Ammon's horn (tissue), 1 donor: ENCODE data around the gene PACSIN2.

Source experiments
- DNase-seq: peaks from one replicate; pipeline ENCODE4 v3.0.0-alpha.2; 2016; ENCODE audit warnings: low spot score

The PACSIN2 gene

GRCh38 chr22:42904050-42904449 lies 110.9 kb downstream of the PACSIN2 start:
- no peak for DNase-seq

DNA sequence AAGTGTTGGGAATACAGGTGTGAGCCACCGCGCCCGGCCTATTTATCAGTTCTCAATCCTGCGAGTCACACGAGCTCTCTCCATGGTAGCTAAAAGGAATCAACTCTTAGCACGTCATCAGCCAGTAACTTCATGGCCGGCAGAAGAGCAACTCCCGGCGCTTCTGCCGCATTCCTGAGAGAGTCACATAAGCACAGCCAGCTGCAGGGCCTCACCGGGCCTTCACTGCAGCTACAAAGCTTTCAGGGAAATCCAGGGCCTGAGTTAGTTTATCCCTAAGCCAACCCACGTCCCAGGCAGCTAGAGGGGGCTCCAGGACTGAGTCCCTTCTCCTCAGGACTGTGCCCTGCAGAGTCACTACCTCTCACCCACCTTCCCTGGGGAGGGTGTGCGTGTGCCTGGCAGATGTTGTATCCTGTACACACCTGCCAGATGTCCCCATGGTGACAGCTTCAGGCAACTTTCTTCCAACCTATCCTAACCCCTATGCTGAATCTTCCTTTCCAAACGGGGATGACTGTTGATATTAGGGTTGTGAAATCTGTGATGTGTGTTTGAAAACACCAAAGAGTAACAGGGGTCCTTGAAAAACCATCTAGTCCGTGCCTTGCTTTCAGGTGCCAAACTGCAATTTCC lies 112.0 kb downstream of the PACSIN2 start:
- no peak for DNase-seq

- DNase-seq = peak; percentile 42
Observed at GRCh38 chr22:42901790-42902508, 113.0 kb downstream of the PACSIN2 start.

DNA sequence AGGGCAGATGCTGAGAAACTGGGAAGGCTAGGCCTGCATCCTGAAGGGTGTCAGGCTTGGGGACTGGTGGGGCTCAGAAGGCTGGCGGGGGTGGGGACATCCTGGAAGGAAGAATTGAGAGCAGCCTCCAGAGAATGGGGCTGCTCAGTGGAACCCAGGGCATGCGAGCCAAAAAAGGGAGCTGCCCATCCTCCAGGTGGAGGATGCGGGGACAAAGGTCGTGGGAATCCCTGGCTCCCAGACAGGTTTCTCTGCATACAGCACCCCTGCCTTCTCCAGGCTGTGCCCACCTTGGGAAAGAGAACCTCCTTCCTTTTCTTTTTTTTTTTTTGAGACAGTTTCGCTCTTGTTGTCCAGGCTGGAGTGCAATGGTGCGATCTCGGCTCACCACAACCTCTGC lies 117.0 kb downstream of the PACSIN2 start:
- DNase-seq = no peak

DNA sequence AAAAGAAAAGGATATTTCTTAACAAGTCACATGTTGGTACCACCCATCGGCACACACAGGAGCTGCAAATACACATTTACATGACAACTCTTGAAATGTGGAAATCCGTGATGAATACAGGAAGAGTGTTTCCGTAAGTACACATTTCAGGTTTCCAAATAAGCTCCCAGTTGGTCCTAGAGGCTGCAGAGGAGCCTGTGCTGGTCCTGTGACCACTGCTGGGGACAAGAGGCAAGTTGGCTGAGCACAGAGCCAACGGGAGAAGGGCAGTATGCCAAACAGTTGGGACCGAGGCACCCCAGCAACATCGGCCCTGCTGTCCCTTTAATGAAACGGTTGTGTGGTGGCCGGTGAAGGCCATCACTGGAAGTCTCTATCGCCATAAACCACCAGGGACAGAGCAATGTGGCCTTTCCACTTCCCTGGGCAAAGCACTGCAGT lies 119.4 kb downstream of the PACSIN2 start:
- DNase-seq = peak; percentile 62

- DNase-seq = peak; percentile 26
Observed at GRCh38 chr22:42895087-42895486, 119.9 kb downstream of the PACSIN2 start.

DNA sequence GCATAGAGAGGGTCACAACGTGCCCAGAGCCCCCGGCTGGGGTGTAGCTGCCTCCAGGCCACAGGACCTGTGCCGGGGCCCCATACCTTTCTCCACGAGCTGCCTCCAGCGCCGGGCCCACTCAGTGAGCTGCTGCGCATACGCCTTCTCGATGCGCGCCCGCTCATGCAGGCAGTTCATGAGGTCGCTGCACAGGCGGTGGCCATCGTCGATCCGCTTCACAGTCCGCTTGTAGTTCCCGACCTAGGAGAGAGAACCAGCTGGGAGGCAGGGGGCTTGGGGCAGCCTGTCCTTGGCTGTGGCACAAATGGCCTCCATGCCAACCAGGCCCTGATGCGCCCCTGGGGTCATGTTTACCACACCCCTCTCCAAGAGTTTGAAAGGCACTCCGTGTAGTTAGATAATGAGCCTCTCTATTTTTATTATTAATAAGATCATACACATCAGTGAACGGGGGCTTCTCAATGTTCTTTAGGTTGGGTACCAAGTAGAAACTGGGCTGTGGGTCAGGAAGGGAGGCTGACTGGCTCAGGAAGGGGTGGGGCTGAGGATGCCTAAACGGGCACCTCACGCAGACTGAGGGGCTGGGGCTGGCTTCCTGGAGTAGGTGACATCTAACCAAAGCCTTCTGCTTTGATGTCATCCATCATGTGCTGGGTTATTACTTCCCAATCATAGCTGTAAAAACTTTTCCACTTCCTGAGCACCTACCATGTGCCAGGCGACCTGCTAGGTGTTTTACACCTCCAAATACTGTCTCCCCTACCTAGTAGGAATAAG lies 121.4 kb downstream of the PACSIN2 start:
- DNase-seq = no peak

- peak; percentile 41 for DNase-seq
Observed at GRCh38 chr22:42892571-42893316, 122.2 kb downstream of the PACSIN2 start.

DNA sequence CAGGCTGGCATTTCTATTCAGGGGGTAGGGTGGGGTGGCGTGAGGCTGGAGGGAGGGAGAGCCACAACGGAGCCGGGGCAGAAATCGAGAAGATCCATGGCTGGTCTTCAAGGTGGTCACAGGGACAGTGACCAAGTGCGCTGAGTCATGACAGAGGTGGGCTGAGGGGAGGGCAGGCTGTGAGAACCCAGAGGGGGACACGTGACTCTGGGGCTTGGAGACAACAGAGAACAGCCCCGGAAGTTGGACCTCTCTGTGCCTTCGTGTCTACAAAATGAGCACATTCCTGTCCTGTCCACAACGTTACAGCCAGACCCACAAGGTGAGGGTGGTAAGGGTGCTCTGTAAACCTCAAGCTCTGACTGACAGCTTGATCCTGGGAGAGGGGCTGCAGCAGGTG lies 122.8 kb downstream of the PACSIN2 start:
- DNase-seq = no peak

DNA sequence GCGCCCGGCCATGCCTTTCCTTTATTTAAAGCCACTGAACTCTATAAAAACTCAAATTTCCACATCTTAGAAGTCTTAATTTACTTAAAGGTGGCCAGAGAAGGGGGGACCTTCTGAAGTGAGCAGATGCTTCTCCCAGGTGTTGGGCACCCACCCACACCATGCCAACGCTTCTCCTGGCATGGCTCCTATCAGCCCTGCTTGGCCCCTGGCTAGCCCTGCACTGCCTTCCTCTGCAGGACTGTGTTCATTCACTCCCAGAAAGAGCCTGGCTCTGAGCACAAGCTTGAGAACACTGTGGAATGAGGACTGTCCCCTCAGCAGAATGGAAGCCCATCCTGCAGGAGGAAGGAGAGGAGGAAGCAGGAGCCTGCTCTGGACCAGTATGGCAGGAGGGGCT lies 123.3 kb downstream of the PACSIN2 start:
- DNase-seq = no peak

DNA sequence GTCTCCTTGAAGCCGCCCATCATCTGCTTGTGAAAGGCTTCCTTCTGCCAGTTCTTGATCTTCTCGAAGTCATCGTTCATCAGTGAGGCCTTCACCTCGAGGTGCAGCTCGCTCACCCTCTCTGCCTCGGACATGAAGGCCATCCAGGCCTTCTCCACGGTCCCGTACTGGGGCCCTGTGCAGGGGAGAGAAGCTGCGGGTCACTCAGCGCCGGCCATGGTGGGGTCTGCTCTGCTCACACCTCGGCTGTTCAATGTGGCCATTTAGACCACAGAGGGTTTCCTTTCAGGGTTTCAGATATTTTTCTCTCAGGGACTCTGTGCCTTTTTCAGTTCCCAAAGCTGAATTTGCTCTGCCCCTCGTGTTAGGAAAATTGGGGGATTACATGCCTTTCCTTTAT lies 123.9 kb downstream of the PACSIN2 start:
- no peak for DNase-seq

DNA sequence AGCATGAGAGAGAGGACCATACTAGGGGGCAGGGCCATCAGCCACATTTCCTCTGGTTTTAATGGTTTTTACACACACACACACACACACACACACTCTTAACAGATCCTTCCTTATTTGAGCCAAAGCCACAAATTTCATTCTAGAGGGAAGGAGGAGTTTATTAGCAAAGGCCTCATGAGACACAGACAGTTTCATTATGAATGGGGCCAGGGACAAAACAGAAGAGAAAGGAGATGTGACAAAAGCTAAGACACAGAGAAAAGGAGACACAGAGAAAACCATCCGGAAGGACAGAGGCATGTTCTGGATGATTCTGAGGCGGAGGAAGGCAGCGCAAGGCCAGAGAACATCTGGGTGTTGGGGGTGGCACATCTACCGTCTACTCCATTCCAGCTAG lies 125.6 kb downstream of the PACSIN2 start:
- DNase-seq = peak; percentile 63

- DNase-seq = no peak
Observed at GRCh38 chr22:42887523-42888507, 127.1 kb downstream of the PACSIN2 start.

DNA sequence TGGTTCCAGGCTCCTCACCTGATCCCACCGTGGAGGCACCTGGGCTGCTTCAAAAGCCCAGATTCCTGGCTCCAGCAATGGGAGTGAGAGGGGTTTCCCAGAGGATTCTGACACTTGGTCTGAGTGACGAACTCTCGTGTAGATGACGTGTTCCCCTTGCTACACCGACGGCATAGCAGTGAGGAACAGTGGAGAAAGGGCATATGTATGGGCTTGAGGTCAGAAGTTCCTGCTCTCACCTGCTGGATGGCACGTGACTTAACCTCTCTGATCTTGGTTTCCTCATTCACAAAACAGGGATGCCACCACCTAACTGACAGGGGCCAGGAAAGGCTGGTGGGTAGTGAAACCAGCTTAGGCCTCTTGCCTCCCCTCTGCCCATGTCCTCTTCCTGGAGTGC lies 127.8 kb downstream of the PACSIN2 start:
- DNase-seq = no peak

DNA sequence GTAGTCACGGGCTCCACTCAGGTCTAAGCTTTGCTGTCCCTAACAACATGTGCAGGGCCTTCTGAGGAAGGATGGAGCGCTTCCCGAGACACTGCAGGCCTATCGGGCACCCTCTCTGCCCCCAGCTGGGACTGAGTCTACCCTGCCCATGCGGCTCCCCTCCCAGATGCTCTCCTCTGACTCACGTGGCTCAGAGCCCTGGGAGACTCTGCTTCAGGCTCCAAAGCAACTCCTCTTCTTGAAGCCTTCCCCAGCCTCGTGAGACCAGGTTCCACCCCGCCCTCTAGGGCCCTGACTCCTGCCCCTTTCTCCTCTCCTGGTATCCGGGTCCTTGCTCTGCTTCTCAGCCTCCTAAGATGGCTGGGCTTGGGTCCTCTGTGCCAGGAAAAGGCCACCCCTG lies 129.5 kb downstream of the PACSIN2 start:
- DNase-seq = no peak

- DNase-seq = no peak
Observed at GRCh38 chr22:42884616-42885375, 130.2 kb downstream of the PACSIN2 start.

GRCh38 chr22:42883970-42884369 lies 131.0 kb downstream of the PACSIN2 start:
- DNase-seq = no peak

- no peak for DNase-seq
Observed at GRCh38 chr22:42883121-42883520, 131.8 kb downstream of the PACSIN2 start.

DNA sequence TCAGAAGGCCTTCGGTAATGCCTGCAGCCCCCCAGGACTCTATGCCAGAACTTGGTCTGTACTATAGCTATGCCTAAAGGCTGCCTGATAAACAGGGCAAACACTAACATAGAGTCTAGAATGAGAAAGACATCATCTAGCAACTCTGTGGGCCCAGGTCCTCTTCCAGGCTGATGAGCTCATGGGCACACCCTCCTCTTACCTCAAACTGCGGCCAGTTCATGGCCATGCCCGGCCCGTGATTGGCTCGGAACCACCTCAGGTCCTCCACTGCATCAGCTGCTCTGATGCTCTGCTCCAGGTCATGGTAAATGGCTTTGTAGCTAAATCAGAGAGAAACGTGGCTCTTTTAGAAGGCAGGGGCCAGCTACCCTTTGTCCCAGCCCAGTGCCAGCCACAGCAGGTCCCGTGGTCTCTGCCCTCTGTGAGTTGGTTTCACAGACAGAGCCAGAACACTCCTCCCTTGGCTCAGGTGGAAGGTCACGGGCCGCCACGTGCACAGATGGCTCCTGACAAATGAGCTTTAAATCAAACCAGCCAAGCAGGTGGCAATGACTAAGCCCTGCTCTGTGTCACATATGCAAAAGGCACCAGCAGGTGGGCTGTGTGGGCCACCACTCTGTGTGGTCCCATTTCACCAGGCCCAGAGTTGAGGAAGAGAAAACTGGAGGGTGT lies 132.8 kb downstream of the PACSIN2 start:
- no peak for DNase-seq

DNA sequence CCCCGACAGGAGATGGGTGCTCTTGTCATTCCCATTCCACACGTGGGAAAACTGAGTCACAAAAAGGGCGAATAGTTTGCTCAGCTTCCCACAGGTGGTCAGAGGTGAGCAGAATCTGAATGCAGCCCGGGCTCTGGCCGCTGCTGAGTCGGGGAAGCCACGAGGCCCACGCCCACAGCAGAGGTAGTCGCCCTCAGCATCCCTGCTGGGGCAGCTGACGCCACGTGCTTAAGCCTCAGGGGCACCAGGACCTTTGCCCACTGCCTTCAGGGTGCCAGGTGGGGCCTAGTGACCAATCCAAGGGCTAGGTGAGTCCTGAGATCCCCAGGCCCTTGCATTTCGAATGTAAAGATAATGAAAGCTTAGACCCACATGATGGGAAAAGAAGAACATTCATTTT lies 133.7 kb downstream of the PACSIN2 start:
- no peak for DNase-seq
